Parathyroid adenoma (tissue), 2 donors: Measurements from ENCODE around the gene POP4.

Source experiments
- H2AFZ ChIP-seq: fragments of 300-600 bp; sonication (generic); one replicate; pipeline ENCODE4 v1.7.0; 2017; ENCODE audit warnings: antibody characterized with exemption, mild to moderate bottlenecking
- H3K27ac ChIP-seq: fragments of 300-600 bp; sonication (generic); one replicate; pipeline ENCODE4 v1.7.0; 2017
- H3K27me3 ChIP-seq: fragments of 300-600 bp; sonication (generic); one replicate; pipeline ENCODE4 v1.7.0; 2017; ENCODE audit warnings: low read length; ENCODE audit not compliant: control insufficient read depth, insufficient read depth
- H3K36me3 ChIP-seq: fragments of 300-600 bp; sonication (generic); one replicate; pipeline ENCODE4 v1.7.0; 2017; ENCODE audit warnings: low read length; ENCODE audit not compliant: control insufficient read depth, insufficient read depth
- H3K4me1 ChIP-seq: fragments of 300-600 bp; sonication (generic); one replicate; pipeline ENCODE4 v1.7.0; 2017; ENCODE audit warnings: control low read depth
- H3K4me2 ChIP-seq: fragments of 300-600 bp; sonication (generic); one replicate; pipeline ENCODE4 v1.7.0; 2017; ENCODE audit warnings: low read length
- H3K4me3 ChIP-seq: fragments of 300-600 bp; sonication (generic); one replicate; pipeline ENCODE4 v1.7.0; 2017; ENCODE audit warnings: low read depth, low read length
- H3K79me2 ChIP-seq: fragments of 300-600 bp; sonication (generic); one replicate; pipeline ENCODE4 v1.7.0; 2017; ENCODE audit warnings: control low read depth
- H3K9ac ChIP-seq: fragments of 300-600 bp; sonication (generic); one replicate; pipeline ENCODE4 v1.7.0; 2017; ENCODE audit warnings: mild to moderate bottlenecking
- H3K9me3 ChIP-seq: fragments of 300-600 bp; sonication (generic); one replicate; pipeline ENCODE4 v1.7.0; 2017; ENCODE audit warnings: low read length; ENCODE audit not compliant: control insufficient read depth
- TF ChIP-seq, protein P1 (sequence below): fragments of 300-600 bp; sonication (generic); IDR thresholded peaks from one replicate; pipeline ENCODE4 v1.7.0; 2017; ENCODE audit warnings: antibody characterized with exemption, mild to moderate bottlenecking
- donor health status: primary hyperparathyroidism.

The POP4 gene

DNA sequence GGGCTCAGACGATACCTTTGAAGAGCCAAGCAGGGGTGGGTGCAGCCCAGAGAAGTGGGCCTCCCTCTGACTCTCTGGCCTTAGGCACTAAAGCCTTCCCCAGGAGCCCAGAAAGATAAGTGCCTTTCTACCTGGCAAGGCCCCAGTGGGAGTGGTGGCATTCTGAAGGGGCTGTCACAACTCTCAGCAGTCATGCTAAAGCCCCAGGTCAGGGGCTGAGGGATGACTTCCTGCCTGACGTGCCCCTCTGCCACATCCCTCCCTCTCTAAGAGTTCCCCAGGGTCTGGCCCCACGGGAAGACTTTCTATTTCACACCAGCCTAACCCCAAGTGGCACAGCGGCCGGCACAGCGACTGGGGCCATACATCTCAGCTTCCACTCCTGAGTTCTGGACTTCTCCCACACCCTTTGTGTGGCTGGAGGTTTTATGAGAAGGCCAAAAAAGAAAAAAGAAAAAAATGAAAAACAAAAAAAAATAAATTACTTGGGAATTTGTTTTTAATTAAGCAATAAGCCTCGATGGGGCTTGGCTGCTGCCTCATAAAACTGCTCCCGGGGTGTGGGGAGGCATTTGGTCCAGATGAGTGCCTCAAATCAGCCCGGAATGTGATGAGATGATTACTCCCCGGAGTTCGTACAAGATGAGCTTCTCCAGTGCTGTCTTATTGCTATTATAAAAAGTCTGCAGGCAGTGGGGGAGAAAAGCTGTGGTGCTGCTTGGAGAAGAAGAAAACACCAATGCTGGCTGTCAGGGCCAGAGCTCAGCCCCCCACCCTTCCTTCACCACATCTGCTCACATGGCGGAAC lies 30.7 kb downstream of the POP4 start:
- H3K79me2 ChIP-seq = no peaks in the 10 kb centered on the region
- H3K9me3 ChIP-seq = no peaks in the 10 kb centered on the region
- no peak overlapping the region for H3K27ac ChIP-seq
- no peaks in the 10 kb centered on the region for H3K36me3 ChIP-seq
- no peak overlapping the region for H3K4me2 ChIP-seq
- H3K4me1 ChIP-seq = no peaks in the 10 kb centered on the region
- H2AFZ ChIP-seq = no peak overlapping the region
- no peak overlapping the region for H3K4me3 ChIP-seq
- TF ChIP-seq, protein P1, sequence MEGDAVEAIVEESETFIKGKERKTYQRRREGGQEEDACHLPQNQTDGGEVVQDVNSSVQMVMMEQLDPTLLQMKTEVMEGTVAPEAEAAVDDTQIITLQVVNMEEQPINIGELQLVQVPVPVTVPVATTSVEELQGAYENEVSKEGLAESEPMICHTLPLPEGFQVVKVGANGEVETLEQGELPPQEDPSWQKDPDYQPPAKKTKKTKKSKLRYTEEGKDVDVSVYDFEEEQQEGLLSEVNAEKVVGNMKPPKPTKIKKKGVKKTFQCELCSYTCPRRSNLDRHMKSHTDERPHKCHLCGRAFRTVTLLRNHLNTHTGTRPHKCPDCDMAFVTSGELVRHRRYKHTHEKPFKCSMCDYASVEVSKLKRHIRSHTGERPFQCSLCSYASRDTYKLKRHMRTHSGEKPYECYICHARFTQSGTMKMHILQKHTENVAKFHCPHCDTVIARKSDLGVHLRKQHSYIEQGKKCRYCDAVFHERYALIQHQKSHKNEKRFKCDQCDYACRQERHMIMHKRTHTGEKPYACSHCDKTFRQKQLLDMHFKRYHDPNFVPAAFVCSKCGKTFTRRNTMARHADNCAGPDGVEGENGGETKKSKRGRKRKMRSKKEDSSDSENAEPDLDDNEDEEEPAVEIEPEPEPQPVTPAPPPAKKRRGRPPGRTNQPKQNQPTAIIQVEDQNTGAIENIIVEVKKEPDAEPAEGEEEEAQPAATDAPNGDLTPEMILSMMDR = no peak
- H3K27me3 ChIP-seq = no peaks in the 10 kb centered on the region
- H3K9ac ChIP-seq = no peak overlapping the region

- no peaks in the 10 kb centered on the region for H3K9me3 ChIP-seq
- TF ChIP-seq, protein P1 = no peak
- H3K79me2 ChIP-seq = no peaks in the 10 kb centered on the region
- H3K36me3 ChIP-seq = no peaks in the 10 kb centered on the region
- no peaks in the 10 kb centered on the region for H3K4me1 ChIP-seq
- H3K4me2 ChIP-seq = no peak overlapping the region
- H3K4me3 ChIP-seq = no peak overlapping the region
- H3K9ac ChIP-seq = no peak overlapping the region
- H3K27ac ChIP-seq = no peak overlapping the region
- H2AFZ ChIP-seq = no peak overlapping the region
- no peaks in the 10 kb centered on the region for H3K27me3 ChIP-seq
Observed at GRCh38 chr19:29639086-29639485, 33.0 kb downstream of the POP4 start.

- TF ChIP-seq, protein P1 = no peak
- Histone ChIP-seq H3K9ac (no peak overlapping the region), H3K4me3 (no peak overlapping the region), H2AFZ (no peak overlapping the region), H3K4me2 (no peak overlapping the region), H3K36me3 (no peaks in the 10 kb centered on the region), H3K4me1 (no peaks in the 10 kb centered on the region), H3K27ac (no peak overlapping the region), H3K79me2 (no peaks in the 10 kb centered on the region), H3K27me3 (no peaks in the 10 kb centered on the region), H3K9me3 (no peaks in the 10 kb centered on the region)
Observed at GRCh38 chr19:29640231-29640630, 34.1 kb downstream of the POP4 start.

DNA sequence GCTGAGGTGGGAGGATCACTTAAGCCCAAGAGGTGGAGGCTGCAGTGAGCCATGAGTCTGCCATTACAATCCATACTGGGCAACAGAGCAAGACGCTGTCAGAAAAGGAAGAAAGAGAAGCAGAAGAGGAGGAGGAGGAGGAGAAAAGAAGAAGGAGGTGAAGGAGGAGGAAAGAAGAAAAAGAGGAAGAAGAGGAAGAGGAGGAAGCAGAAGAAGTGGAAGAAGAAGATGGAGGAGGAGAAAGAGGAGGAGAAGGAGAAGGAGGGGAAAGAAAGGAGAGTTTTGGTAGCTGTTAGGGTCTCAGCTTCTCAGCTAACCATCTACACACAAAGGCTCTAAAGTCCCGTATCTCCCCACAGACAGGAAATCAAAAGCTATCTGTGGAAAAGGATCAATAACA lies 35.5 kb downstream of the POP4 start:
- TF ChIP-seq, protein P1 = no peak
- Histone ChIP-seq H3K79me2 (no peaks in the 10 kb centered on the region), H2AFZ (no peak overlapping the region), H3K4me3 (no peak overlapping the region), H3K27me3 (no peaks in the 10 kb centered on the region), H3K27ac (no peak overlapping the region), H3K9me3 (no peaks in the 10 kb centered on the region), H3K36me3 (no peaks in the 10 kb centered on the region), H3K4me2 (no peak overlapping the region), H3K4me1 (no peaks in the 10 kb centered on the region), H3K9ac (no peak overlapping the region)

- TF ChIP-seq, protein P1 = no peak
- Histone ChIP-seq H3K27ac (no peak overlapping the region), H3K4me3 (no peak overlapping the region)
Observed at GRCh38 chr19:29643361-29643935, 37.4 kb downstream of the POP4 start.

More at GRCh38 chr19:29643361-29643935, 37.4 kb downstream of the POP4 start:
- Histone ChIP-seq H3K9ac (no peak overlapping the region), H3K4me1 (no peaks in the 10 kb centered on the region), H3K79me2 (no peaks in the 10 kb centered on the region), H3K9me3 (no peaks in the 10 kb centered on the region), H3K36me3 (no peaks in the 10 kb centered on the region), H3K4me2 (no peak overlapping the region), H3K27me3 (no peaks in the 10 kb centered on the region), H2AFZ (no peak overlapping the region)
